GM21367 (cell line): ENCODE results near the gene TMEM233.
"Not testable (repeated sequence)": the region's sequence is repeated elsewhere in the genome, so short reads cannot be mapped to it uniquely, and the experiment has no call there.

ENCODE experiments used
- ATAC-seq: cut with Tn5 transposase; IDR thresholded peaks from one replicate; pipeline ENCODE4 v1.9.1; 2021; ENCODE audit not compliant: unreplicated experiment

The TMEM233 gene

GRCh38 chr12:119603767-119604166 is 10.2 kb downstream of the TMEM233 start:
- no peak for ATAC-seq

GRCh38 chr12:119609358-119609757 is 15.8 kb downstream of the TMEM233 start:
- no peak for ATAC-seq

- no peak for ATAC-seq
Measured at GRCh38 chr12:119613319-119613936, 19.9 kb downstream of the TMEM233 start.

- ATAC-seq: no peak
Measured at GRCh38 chr12:119614705-119615104, 21.1 kb downstream of the TMEM233 start.

GRCh38 chr12:119615518-119616475 is 22.2 kb downstream of the TMEM233 start:
- no peak for ATAC-seq

- not testable (repeated sequence) for ATAC-seq
Measured at GRCh38 chr12:119618328-119618896, 24.8 kb downstream of the TMEM233 start.

GRCh38 chr12:119620490-119620889 is 26.9 kb downstream of the TMEM233 start:
- ATAC-seq: no peak

GRCh38 chr12:119621878-119622277 is 28.3 kb downstream of the TMEM233 start:
- ATAC-seq: no peak

GRCh38 chr12:119624966-119625365 is 31.4 kb downstream of the TMEM233 start:
- ATAC-seq: no peak

- ATAC-seq: no peak
Measured at GRCh38 chr12:119627019-119627643, 33.6 kb downstream of the TMEM233 start.

- no peak for ATAC-seq
Measured at GRCh38 chr12:119627686-119628085, 34.1 kb downstream of the TMEM233 start.

- no peak for ATAC-seq
Measured at GRCh38 chr12:119630223-119630780, 36.7 kb downstream of the TMEM233 start.

GRCh38 chr12:119630962-119631550 is 37.5 kb downstream of the TMEM233 start:
- ATAC-seq: no peak

- no peak for ATAC-seq
Measured at GRCh38 chr12:119631930-119632678, 38.5 kb downstream of the TMEM233 start.

GRCh38 chr12:119634743-119635142 is 41.2 kb downstream of the TMEM233 start:
- no peak for ATAC-seq

GRCh38 chr12:119642986-119643385 is 49.4 kb downstream of the TMEM233 start:
- ATAC-seq: no peak

GRCh38 chr12:119644930-119645329 is 51.4 kb downstream of the TMEM233 start:
- ATAC-seq: no peak

- ATAC-seq: no peak
Measured at GRCh38 chr12:119645535-119646059, 52.0 kb downstream of the TMEM233 start.

- ATAC-seq: no peak
Measured at GRCh38 chr12:119649202-119649808, 55.7 kb downstream of the TMEM233 start.
